Large intestine (tissue), 3 donors: ENCODE results near the gene CNIH3. TPM values are rescaled to one million over a fixed set of nuclear protein-coding genes. Genes with fewer than 3 reads are reported as not detected.

Experiments used
- DNase-seq, 2 donors: peaks; one replicate each; pipeline versions ENCODE4 v3.0.0 to v3.0.0-alpha.2; 2013
- H3K27ac ChIP-seq: one replicate; pipeline ENCODE4 v1.5.1; 2013; ENCODE audit warnings: low read length
- H3K27me3 ChIP-seq: 2 replicates; pipeline ENCODE4 v1.6.1; 2013; ENCODE audit warnings: low read length; ENCODE audit not compliant: control insufficient read depth, insufficient read depth
- H3K36me3 ChIP-seq: 2 replicates; pipeline ENCODE4 v1.6.1; 2013; ENCODE audit warnings: low read length; ENCODE audit not compliant: control insufficient read depth, insufficient read depth
- H3K4me1 ChIP-seq: one replicate; pipeline ENCODE4 v1.6.1; 2013; ENCODE audit warnings: low read length; ENCODE audit not compliant: control insufficient read depth, insufficient read depth
- H3K4me3 ChIP-seq: one replicate; pipeline ENCODE4 v1.5.1; 2013; ENCODE audit warnings: low read length
- H3K9me3 ChIP-seq: one replicate; pipeline ENCODE4 v1.6.1; 2013; ENCODE audit warnings: mild to moderate bottlenecking, low read depth, low read length, moderate library complexity; ENCODE audit not compliant: control insufficient read depth
- WGBS: methylation state at CpG from one replicate; pipeline ENCODE4 v1.1.5; 2013; ENCODE audit warnings: low lambda C conversion rate; ENCODE audit not compliant: insufficient coverage; 5-methylcytosine and 5-hydroxymethylcytosine counted together
- polyA plus RNA-seq: library from polyadenylated mRNA; unstranded; fragments of 120-200 nt; gene quantifications from one replicate; pipeline ENCODE4 v1.2.1, GENCODE V29; 2013

Gene CNIH3
- polyA plus RNA-seq, 1 donor, result 2.1 TPM

GRCh38 chr1:224588515-224588914, 27.6 kb upstream of the CNIH3 start:
- Histone ChIP-seq H3K36me3 (no peaks in the 10 kb centered on the region), H3K9me3 (no peaks in the 10 kb centered on the region), H3K27me3 (no peaks in the 10 kb centered on the region), H3K4me3 (no peak overlapping the region), H3K27ac (no peak overlapping the region), H3K4me1 (no peaks in the 10 kb centered on the region)
- WGBS, result no CpG with 5 or more reads among the region's 1 CpG
- DNase-seq, result no peak

DNA sequence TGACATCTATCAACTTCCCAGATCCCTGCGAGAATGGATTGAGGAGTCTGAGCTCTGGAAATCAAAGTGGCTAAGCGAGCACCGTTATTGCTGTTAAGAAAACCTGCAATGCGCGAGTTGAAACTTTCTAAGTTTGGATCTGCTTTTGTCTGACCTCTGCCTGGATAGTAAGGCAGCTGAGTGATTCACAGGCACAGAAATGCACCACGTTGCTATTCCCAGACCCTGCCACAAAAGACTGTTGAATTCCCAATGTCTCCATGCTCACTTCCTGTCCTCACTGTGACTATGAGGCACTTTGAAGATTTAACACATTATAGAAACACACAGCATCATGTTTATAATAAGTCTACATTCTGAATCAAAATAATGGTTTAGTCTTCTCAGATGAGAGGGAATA, 27.1 kb upstream of the CNIH3 start:
- H3K4me1 ChIP-seq, result no peaks in the 10 kb centered on the region
- H3K27ac ChIP-seq, result no peak overlapping the region
- no peak overlapping the region for H3K4me3 ChIP-seq
- H3K27me3 ChIP-seq, result no peaks in the 10 kb centered on the region
- no CpG with 5 or more reads among the region's 6 CpGs for WGBS
- DNase-seq, result no peak
- no peaks in the 10 kb centered on the region for H3K36me3 ChIP-seq
- no peaks in the 10 kb centered on the region for H3K9me3 ChIP-seq

GRCh38 chr1:224591326-224591725, 24.8 kb upstream of the CNIH3 start:
- no peaks in the 10 kb centered on the region for H3K4me1 ChIP-seq
- WGBS, result no CpG with 5 or more reads among the region's 1 CpG
- DNase-seq, result no peak
- H3K9me3 ChIP-seq, result no peaks in the 10 kb centered on the region
- no peaks in the 10 kb centered on the region for H3K36me3 ChIP-seq
- no peaks in the 10 kb centered on the region for H3K27me3 ChIP-seq
- H3K27ac ChIP-seq, result no peak overlapping the region
- H3K4me3 ChIP-seq, result no peak overlapping the region

- 94% methylated on average over 2 of the region's 6 CpGs for WGBS
- DNase-seq, result no peak
Observed at GRCh38 chr1:224592636-224593582, 23.2 kb upstream of the CNIH3 start.

DNA sequence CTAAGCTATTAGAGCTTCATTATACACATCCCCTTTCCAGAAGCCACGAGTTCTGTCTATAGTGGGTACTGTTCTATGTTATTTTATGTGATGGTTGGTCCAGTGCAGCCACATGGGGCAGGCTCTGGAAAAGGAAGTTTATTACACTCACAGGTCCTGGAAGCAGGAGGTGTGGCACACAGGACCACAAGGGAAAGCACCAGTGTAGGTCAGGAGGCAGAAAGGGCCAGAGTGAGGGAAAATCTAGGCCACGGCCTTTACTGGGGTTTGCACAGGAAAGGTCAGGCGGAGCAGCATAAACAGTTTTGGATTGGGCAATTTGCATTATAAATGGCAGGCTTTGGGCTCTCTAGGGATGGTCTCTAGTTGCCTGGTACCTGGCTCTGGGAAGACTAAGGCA, 21.8 kb upstream of the CNIH3 start:
- no peaks in the 10 kb centered on the region for H3K4me1 ChIP-seq
- H3K9me3 ChIP-seq, result no peaks in the 10 kb centered on the region
- WGBS, result no CpG with 5 or more reads among the region's 3 CpGs
- no peak overlapping the region for H3K4me3 ChIP-seq
- no peak overlapping the region for H3K27ac ChIP-seq
- no peak for DNase-seq
- no peaks in the 10 kb centered on the region for H3K36me3 ChIP-seq
- H3K27me3 ChIP-seq, result no peaks in the 10 kb centered on the region

More at GRCh38 chr1:224592636-224593582, 23.2 kb upstream of the CNIH3 start:
- H3K9me3 ChIP-seq, result no peaks in the 10 kb centered on the region
- no peaks in the 10 kb centered on the region for H3K27me3 ChIP-seq
- H3K36me3 ChIP-seq, result no peaks in the 10 kb centered on the region
- H3K4me3 ChIP-seq, result no peak overlapping the region
- H3K4me1 ChIP-seq, result no peaks in the 10 kb centered on the region
- no peak overlapping the region for H3K27ac ChIP-seq

DNA sequence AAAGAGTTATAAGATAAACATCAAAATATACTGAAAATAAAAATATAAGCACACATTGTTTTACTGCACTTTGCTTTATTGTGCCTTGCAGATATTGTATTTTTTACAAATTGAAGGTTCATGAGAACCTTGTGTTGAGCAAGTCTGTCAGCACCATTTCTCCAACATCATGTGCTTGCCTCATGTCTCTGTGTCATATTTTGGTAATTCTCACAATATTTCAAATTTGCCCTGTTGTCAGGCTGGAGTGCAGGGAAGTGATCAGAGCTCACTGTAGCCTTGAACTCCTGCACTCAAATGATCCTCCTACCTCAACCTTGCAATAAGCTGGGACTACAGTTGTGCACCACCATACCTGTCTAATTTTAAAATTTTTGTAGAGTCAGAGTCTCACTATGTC, 21.3 kb upstream of the CNIH3 start:
- no peaks in the 10 kb centered on the region for H3K9me3 ChIP-seq
- H3K4me1 ChIP-seq, result no peaks in the 10 kb centered on the region
- no peak for DNase-seq
- no peak overlapping the region for H3K4me3 ChIP-seq
- H3K36me3 ChIP-seq, result no peaks in the 10 kb centered on the region
- H3K27me3 ChIP-seq, result no peaks in the 10 kb centered on the region
- no peak overlapping the region for H3K27ac ChIP-seq

GRCh38 chr1:224605482-224606181, 10.5 kb upstream of the CNIH3 start:
- WGBS, result no CpG with 5 or more reads among the region's 11 CpGs
- no peak overlapping the region for H3K27ac ChIP-seq

GRCh38 chr1:224607188-224608148, 8.6 kb upstream of the CNIH3 start:
- Histone ChIP-seq H3K36me3 (no peaks in the 10 kb centered on the region), H3K4me3 (no peak overlapping the region), H3K27me3 (no peaks in the 10 kb centered on the region), H3K9me3 (peaks cover 11% of the 10 kb centered on the region), H3K27ac (no peak overlapping the region), H3K4me1 (no peaks in the 10 kb centered on the region)
- DNase-seq, result no peak
- 62% methylated on average over 2 of the region's 5 CpGs for WGBS

More at GRCh38 chr1:224605482-224606181, 10.5 kb upstream of the CNIH3 start:
- no peaks in the 10 kb centered on the region for H3K4me1 ChIP-seq
- no peak overlapping the region for H3K4me3 ChIP-seq
- no peaks in the 10 kb centered on the region for H3K27me3 ChIP-seq
- H3K36me3 ChIP-seq, result no peaks in the 10 kb centered on the region
- no peak for DNase-seq
- H3K9me3 ChIP-seq, result peaks cover 11% of the 10 kb centered on the region

GRCh38 chr1:224609333-224609732, 6.8 kb upstream of the CNIH3 start:
- peaks cover 3% of the 10 kb centered on the region for H3K27me3 ChIP-seq
- H3K27ac ChIP-seq, result no peak overlapping the region
- H3K4me1 ChIP-seq, result no peaks in the 10 kb centered on the region
- peaks cover 11% of the 10 kb centered on the region for H3K9me3 ChIP-seq
- H3K4me3 ChIP-seq, result no peak overlapping the region
- no CpG with 5 or more reads among the region's 1 CpG for WGBS
- no peaks in the 10 kb centered on the region for H3K36me3 ChIP-seq
- DNase-seq, result no peak

DNA sequence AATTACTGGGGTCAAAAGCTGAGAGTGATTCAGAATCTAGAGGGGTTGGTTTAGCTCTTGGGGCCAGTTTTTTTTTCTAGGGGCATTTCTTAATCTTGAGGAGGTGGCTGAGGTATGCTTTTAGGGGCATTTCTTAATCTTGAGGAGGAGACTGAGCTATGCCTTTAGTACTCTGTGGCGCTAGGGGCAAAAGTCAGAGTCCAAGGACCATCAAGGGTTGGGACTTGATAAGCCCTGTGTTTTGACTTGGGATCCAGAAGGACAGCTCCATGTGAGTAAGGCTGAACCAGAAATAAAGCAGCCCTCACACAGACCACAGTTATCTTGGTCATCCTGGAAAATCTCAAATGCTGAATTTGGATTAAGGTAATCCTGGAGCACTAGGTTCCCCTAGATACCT, 3.9 kb upstream of the CNIH3 start:
- WGBS, result no CpG with 5 or more reads among the region's 1 CpG
- Histone ChIP-seq H3K4me3 (no peak overlapping the region), H3K9me3 (no peaks in the 10 kb centered on the region), H3K27ac (no peak overlapping the region), H3K36me3 (no peaks in the 10 kb centered on the region), H3K27me3 (peaks cover 30% of the 10 kb centered on the region), H3K4me1 (peaks cover 5% of the 10 kb centered on the region)
- peak; percentile 24 to 74 for DNase-seq
